Smooth muscle cell (in vitro differentiated cells): ENCODE measurements around the gene RBM17. TPM values are rescaled to one million over a fixed set of nuclear protein-coding genes. Genes with fewer than 3 reads are reported as not detected.
A peak's percentile ranks its signal among the peaks of the same experiment; 100 is the strongest.
"Not testable (repeated sequence)": the region's sequence is repeated elsewhere in the genome, so short reads cannot be mapped to it uniquely, and the experiment has no call there.

Source experiments
- DNase-seq: peaks from one replicate; lab custom pipeline; 2025; ENCODE audit not compliant: unreplicated experiment; lab: John Stamatoyannopoulos, UW
- H2AFZ ChIP-seq: fragments of 200-600 bp; sonication (generic); 2 replicates; pipeline ENCODE4 v1.6.0; 2016; ENCODE audit warnings: antibody characterized with exemption, low read depth, mild to moderate bottlenecking
- H3F3A ChIP-seq: fragments of 200-600 bp; sonication (generic); 2 replicates; pipeline ENCODE4 v1.6.0; 2017; ENCODE audit warnings: antibody characterized with exemption, low read depth
- H3K27ac ChIP-seq: fragments of 200-600 bp; sonication (generic); 2 replicates; pipeline ENCODE4 v1.5.1; 2016; ENCODE audit warnings: low read depth, mild to moderate bottlenecking
- H3K27me3 ChIP-seq: fragments of 200-600 bp; sonication (generic); 2 replicates; pipeline ENCODE4 v1.6.1; 2016; ENCODE audit warnings: low read depth, mild to moderate bottlenecking
- H3K36me3 ChIP-seq: fragments of 200-600 bp; sonication (generic); 2 replicates; pipeline ENCODE4 v1.5.1; 2016; ENCODE audit warnings: low read depth
- H3K4me1 ChIP-seq: fragments of 200-600 bp; sonication (generic); 2 replicates; pipeline ENCODE4 v1.5.1; 2016; ENCODE audit warnings: low read depth
- H3K4me2 ChIP-seq: fragments of 200-600 bp; sonication (generic); 2 replicates; pipeline ENCODE4 v1.6.0; 2016; ENCODE audit warnings: mild to moderate bottlenecking
- H3K4me3 ChIP-seq: fragments of 200-600 bp; sonication (generic); 2 replicates; pipeline ENCODE4 v1.5.1; 2016; ENCODE audit warnings: mild to moderate bottlenecking
- H3K79me2 ChIP-seq: fragments of 200-600 bp; sonication (generic); 2 replicates; pipeline ENCODE4 v1.6.0; 2016; ENCODE audit warnings: low read depth, mild to moderate bottlenecking
- H3K9ac ChIP-seq: fragments of 200-600 bp; sonication (generic); 2 replicates; pipeline ENCODE4 v1.6.0; 2016; ENCODE audit warnings: low read depth
- H3K9me3 ChIP-seq: fragments of 200-600 bp; sonication (generic); replicated peaks from 2 replicates; pipeline ENCODE4 v1.5.1; 2016; ENCODE audit warnings: low read depth
- H4K20me1 ChIP-seq: fragments of 200-600 bp; sonication (generic); 2 replicates; pipeline ENCODE4 v1.6.0; 2016; ENCODE audit warnings: low read depth
- CTCF ChIP-seq: fragments of 200-600 bp; sonication (generic); IDR thresholded peaks from 2 replicates; pipeline ENCODE4 v1.5.1; 2017; ENCODE audit warnings: borderline replicate concordance, mild to moderate bottlenecking, antibody characterized with exemption; ENCODE audit not compliant: insufficient read depth, poor library complexity, severe bottlenecking
- WGBS: methylation state at CpG from one replicate; pipeline ENCODE4 v1.1.7; 2016; ENCODE audit warnings: low lambda C conversion rate; 5-methylcytosine and 5-hydroxymethylcytosine counted together
- polyA plus RNA-seq: library from polyadenylated mRNA; unstranded; fragments of >200 nt; fragmentation: Nextera tagmentation; extraction: Ambion mirVana; gene quantifications from 2 replicates; pipeline ENCODE4 v1.2.1, GENCODE V29; 2016
- total RNA-seq: library from RNA; depleted of rRNA; stranded (reverse); fragments of >200 nt; gene quantifications from 2 replicates; pipeline ENCODE4 v1.2.3, GENCODE V29; 2014

The RBM17 gene
- total and polyA plus RNA-seq, 2 experiments from 2014 or later, result 20.0 to 68.3 TPM

- Histone ChIP-seq H3F3A (peaks cover 5% of the 10 kb centered on the region), H4K20me1 (peaks cover 13% of the 10 kb centered on the region), H3K9ac (peak overlapping the region; percentile 67), H3K9me3 (no peaks in the 10 kb centered on the region), H3K36me3 (no peaks in the 10 kb centered on the region), H2AFZ (peak overlapping the region; percentile 32), H3K4me1 (peaks cover 27% of the 10 kb centered on the region), H3K27ac (peak overlapping the region; percentile 94), H3K27me3 (no peaks in the 10 kb centered on the region), H3K4me2 (peak overlapping the region; percentile 84), H3K4me3 (peak overlapping the region; percentile 42), H3K79me2 (peaks cover 22% of the 10 kb centered on the region)
- 14% methylated on average over 30 of the region's 30 CpGs for WGBS
- TF ChIP-seq CTCF, result no peak
- peak; percentile 33 for DNase-seq
These were observed 52.7 kb downstream of the RBM17 start for GRCh38 chr10:6141296-6142151.

- H3K36me3 ChIP-seq, H3F3A ChIP-seq, DNase-seq, H3K9ac ChIP-seq, H3K27me3 ChIP-seq, H2AFZ ChIP-seq, H3K9me3 ChIP-seq: not testable (repeated sequence)
- Histone ChIP-seq H4K20me1 (peaks cover 19% of the 10 kb centered on the region), H3K4me2 (peak overlapping the region; percentile 84), H3K4me1 (peaks cover 23% of the 10 kb centered on the region), H3K4me3 (peak overlapping the region; percentile 42), H3K27ac (peak overlapping the region; percentile 94), H3K79me2 (peaks cover 29% of the 10 kb centered on the region)
- 71% methylated on average over 7 of the region's 7 CpGs for WGBS
These were observed 53.4 kb downstream of the RBM17 start for GRCh38 chr10:6142186-6142585.

GRCh38 chr10:6142644-6143043, 53.8 kb downstream of the RBM17 start:
- no peak for DNase-seq
- no peak overlapping the region for H3K27ac ChIP-seq
- no peak for TF ChIP-seq CTCF
- no peak overlapping the region for H3K9ac ChIP-seq
- H3K36me3 ChIP-seq, result no peaks in the 10 kb centered on the region
- H3K79me2 ChIP-seq, result peaks cover 33% of the 10 kb centered on the region
- no peaks in the 10 kb centered on the region for H3K9me3 ChIP-seq
- no peak overlapping the region for H3K4me2 ChIP-seq
- H2AFZ ChIP-seq, result no peak overlapping the region
- 76% methylated on average over 7 of the region's 7 CpGs for WGBS
- H3K4me1 ChIP-seq, result peaks cover 23% of the 10 kb centered on the region
- H3F3A ChIP-seq, result peaks cover 5% of the 10 kb centered on the region
- H3K27me3 ChIP-seq, result no peaks in the 10 kb centered on the region
- no peak overlapping the region for H3K4me3 ChIP-seq
- H4K20me1 ChIP-seq, result peaks cover 24% of the 10 kb centered on the region

GRCh38 chr10:6143181-6143580, 54.3 kb downstream of the RBM17 start:
- H3K36me3 ChIP-seq, result no peaks in the 10 kb centered on the region
- peaks cover 5% of the 10 kb centered on the region for H3F3A ChIP-seq
- H2AFZ ChIP-seq, result no peak overlapping the region
- H3K27ac ChIP-seq, result no peak overlapping the region
- no peak for TF ChIP-seq CTCF
- H3K27me3 ChIP-seq, result no peaks in the 10 kb centered on the region
- no peak for DNase-seq
- H3K4me1 ChIP-seq, result peaks cover 23% of the 10 kb centered on the region
- 83% methylated on average over 13 of the region's 13 CpGs for WGBS
- H3K4me2 ChIP-seq, result no peak overlapping the region
- peaks cover 39% of the 10 kb centered on the region for H3K79me2 ChIP-seq
- peaks cover 29% of the 10 kb centered on the region for H4K20me1 ChIP-seq
- H3K4me3 ChIP-seq, result no peak overlapping the region
- no peaks in the 10 kb centered on the region for H3K9me3 ChIP-seq
- no peak overlapping the region for H3K9ac ChIP-seq
